H1 (cell line): Measurements from ENCODE around the gene ARHGAP4. TPM values are rescaled to one million over a fixed set of nuclear protein-coding genes. Genes with fewer than 3 reads are reported as not detected.

Experiments
- CTCF ChIA-PET: fragments of 300-600 bp; sonication (Branson Sonifier 250); formaldehyde crosslinking; loops from one replicate; lab custom pipeline; 2021; ENCODE audit not compliant: partially characterized antibody; lab: Charles Lee
- POLR2A ChIA-PET: fragments of 300-600 bp; sonication (Branson Sonifier 250); formaldehyde crosslinking; loops from one replicate; lab custom pipeline; 2021; ENCODE audit warnings: inconsistent platforms; ENCODE audit not compliant: partially characterized antibody; lab: Charles Lee
- DNase-seq, 2 experiments: peaks; one replicate each; pipeline versions ENCODE4 v3.0.0 to v3.0.0-alpha.2; 2010 to 2022; ENCODE audit warnings: low spot score in 2 of 2, low read depth in 1 of 2, mixed read lengths in 1 of 2
- FAIRE-seq: peaks from 2 replicates; lab custom pipeline; 2011; peaks lifted over from hg19 to GRCh38; lab: Jason Lieb, UNC
- H2AFZ ChIP-seq: 2 replicates; pipeline ENCODE4 v1.8.1; 2012; ENCODE audit warnings: low read length, inconsistent platforms
- H2AK5ac ChIP-seq: 2 replicates; pipeline ENCODE4 v1.6.1; 2013; ENCODE audit warnings: low read depth, low read length
- H2BK120ac ChIP-seq: replicated peaks from 2 replicates; pipeline ENCODE3; 2013; ENCODE audit warnings: low read depth, low read length, inconsistent platforms
- H2BK12ac ChIP-seq: 2 replicates; pipeline ENCODE4 v1.6.1; 2013; ENCODE audit warnings: low read depth, low read length
- H2BK15ac ChIP-seq: 2 replicates; pipeline ENCODE4 v1.6.1; 2013; ENCODE audit warnings: low read length
- H2BK20ac ChIP-seq: 2 replicates; pipeline ENCODE4 v1.6.1; 2013; ENCODE audit warnings: low read length
- H2BK5ac ChIP-seq: 2 replicates; pipeline ENCODE4 v1.6.1; 2013; ENCODE audit warnings: low read depth, low read length
- H3K14ac ChIP-seq: 2 replicates; pipeline ENCODE4 v1.6.1; 2013; ENCODE audit warnings: inconsistent platforms; ENCODE audit not compliant: insufficient read length
- H3K18ac ChIP-seq: 2 replicates; pipeline ENCODE4 v1.6.1; 2013; ENCODE audit warnings: low read length; ENCODE audit errors: extremely low read depth
- H3K23ac ChIP-seq: 2 replicates; pipeline ENCODE4 v1.6.1; 2013; ENCODE audit warnings: inconsistent platforms; ENCODE audit not compliant: insufficient read length
- H3K23me2 ChIP-seq: 2 replicates; pipeline ENCODE4 v1.6.1; 2013; ENCODE audit warnings: low read depth, low read length
- H3K27ac ChIP-seq: 2 replicates; pipeline ENCODE4 v1.6.1; 2011; ENCODE audit warnings: low read depth, low read length, inconsistent platforms
- H3K27me3 ChIP-seq, 4 experiments: replicated peaks in 1 of 4; 1 replicate in 1 of 4; 2 replicates in 3 of 4; pipeline versions ENCODE4 v1.6.1 to v1.8.1; 2011 to 2013; ENCODE audit warnings: low read length in 3 of 4, mild to moderate bottlenecking in 3 of 4, inconsistent platforms in 2 of 4, mixed read lengths in 2 of 4, moderate library complexity in 1 of 4; ENCODE audit not compliant: control insufficient read depth in 3 of 4, insufficient read depth in 3 of 4; ENCODE audit errors: extremely low read depth in 1 of 4
- H3K36me3 ChIP-seq, 4 experiments: 2 replicates each; pipeline versions ENCODE4 v1.6.1 to v1.8.1; 2011 to 2013; ENCODE audit warnings: mild to moderate bottlenecking in 4 of 4, low read length in 3 of 4, moderate library complexity in 2 of 4, control low read depth in 1 of 4, inconsistent platforms in 1 of 4; ENCODE audit not compliant: insufficient read depth in 4 of 4, control insufficient read depth in 2 of 4
- H3K4ac ChIP-seq: replicated peaks from 2 replicates; pipeline ENCODE3; 2013; ENCODE audit warnings: low read length, low read depth, mixed read lengths, inconsistent platforms; ENCODE audit not compliant: insufficient read length
- H3K4me1 ChIP-seq, 4 experiments: replicated peaks in 1 of 4; 1 replicate in 1 of 4; 2 replicates in 3 of 4; pipeline versions ENCODE4 v1.6.1 to v1.8.1; 2011 to 2013; ENCODE audit warnings: low read length in 3 of 4, inconsistent platforms in 2 of 4, mixed read lengths in 1 of 4; ENCODE audit not compliant: insufficient read depth in 4 of 4, control insufficient read depth in 3 of 4
- H3K4me2 ChIP-seq, 2 experiments: 2 replicates each; pipeline versions ENCODE4 v1.6.1 to v1.8.1; 2011 to 2013; ENCODE audit warnings: low read depth in 2 of 2, low read length in 2 of 2, control low read depth in 1 of 2, inconsistent platforms in 1 of 2, mild to moderate bottlenecking in 1 of 2; ENCODE audit not compliant: insufficient read depth in 1 of 2
- H3K4me3 ChIP-seq, 4 experiments: fragments of 200-600, 300-600 bp in 1 of 4; sonication (generic), shearing (Covaris generic), sonication (Bioruptor Twin) in 1 of 4; 2 replicates each; pipeline versions ENCODE4 v1.5.1 to v1.8.1; 2011 to 2016; ENCODE audit warnings: low read length in 4 of 4, low read depth in 3 of 4, control low read depth in 2 of 4, inconsistent platforms in 2 of 4, mild to moderate bottlenecking in 2 of 4, mixed read lengths in 1 of 4, moderate library complexity in 1 of 4; ENCODE audit not compliant: insufficient read depth in 2 of 4; ENCODE audit errors: extremely low read depth in 1 of 4
- H3K56ac ChIP-seq: replicated peaks from 2 replicates; pipeline ENCODE3; 2013; ENCODE audit warnings: low read depth, mild to moderate bottlenecking, mixed read lengths, low read length, inconsistent platforms; ENCODE audit not compliant: insufficient read length
- H3K79me1 ChIP-seq: 2 replicates; pipeline ENCODE4 v1.6.1; 2013; ENCODE audit warnings: low read depth, low read length, control low read depth
- H3K79me2 ChIP-seq, 2 experiments: 2 replicates each; pipeline versions ENCODE4 v1.6.1 to v1.8.1; 2012 to 2013; ENCODE audit warnings: low read length in 2 of 2, mild to moderate bottlenecking in 2 of 2, inconsistent platforms in 1 of 2; ENCODE audit not compliant: insufficient read depth in 2 of 2, control insufficient read depth in 1 of 2
- H3K9ac ChIP-seq, 4 experiments: replicated peaks in 1 of 4; 1 replicate in 1 of 4; 2 replicates in 3 of 4; pipeline versions ENCODE4 v1.6.1 to v1.8.1; 2011 to 2013; ENCODE audit warnings: low read depth in 3 of 4, low read length in 3 of 4, control low read depth in 2 of 4, mild to moderate bottlenecking in 2 of 4, moderate library complexity in 2 of 4, inconsistent platforms in 1 of 4; ENCODE audit errors: extremely low read depth in 1 of 4
- H3K9me3 ChIP-seq, 2 experiments: 2 replicates each; pipeline versions ENCODE4 v1.6.1 to v1.8.1; 2012 to 2013; ENCODE audit warnings: mild to moderate bottlenecking in 2 of 2, moderate library complexity in 2 of 2, control low read depth in 1 of 2, inconsistent platforms in 1 of 2, low read depth in 1 of 2, low read length in 1 of 2, mixed read lengths in 1 of 2; ENCODE audit not compliant: insufficient read depth in 2 of 2
- H4K20me1 ChIP-seq, 2 experiments: replicated peaks in 1 of 2; 2 replicates each; pipeline versions ENCODE3 to v1.8.1; 2011 to 2013; ENCODE audit warnings: inconsistent platforms in 2 of 2, low read length in 2 of 2, mild to moderate bottlenecking in 1 of 2; ENCODE audit not compliant: insufficient read depth in 2 of 2, control insufficient read depth in 1 of 2
- H4K5ac ChIP-seq: 2 replicates; pipeline ENCODE4 v1.6.1; 2013; ENCODE audit warnings: low read length, low read depth, mixed read lengths, inconsistent platforms; ENCODE audit not compliant: insufficient read length
- H4K8ac ChIP-seq: 2 replicates; pipeline ENCODE4 v1.8.0; 2013; ENCODE audit warnings: mild to moderate bottlenecking, moderate library complexity, low read length, inconsistent platforms; ENCODE audit not compliant: insufficient read depth; ENCODE audit errors: extremely low read depth
- H4K91ac ChIP-seq: replicated peaks from 2 replicates; pipeline ENCODE3; 2013; ENCODE audit warnings: low read length, mixed read lengths, inconsistent platforms; ENCODE audit not compliant: insufficient read length
- POLR2AphosphoS5 ChIP-seq: IDR thresholded peaks from 2 replicates; pipeline ENCODE4 v1.6.1; 2011; ENCODE audit warnings: low read depth, low read length
- WGBS, 2 experiments: shearing (Covaris generic) in 1 of 2; methylation state at CpG; one replicate each; pipeline versions ENCODE4 v1.1.6 to v1.1.7; 2013 to 2015; ENCODE audit warnings: low lambda C conversion rate in 2 of 2, mixed read lengths in 2 of 2, inconsistent platforms in 1 of 2, low coverage in 1 of 2, missing lambda C conversion rate in 1 of 2; ENCODE audit not compliant: insufficient replicate concordance in 2 of 2, insufficient coverage in 1 of 2, insufficient read length in 1 of 2; ENCODE audit errors: extremely low coverage in 1 of 2, missing lambda C conversion rate in 1 of 2; 5-methylcytosine and 5-hydroxymethylcytosine counted together
- polyA plus RNA-seq, 7 experiments: library from polyadenylated mRNA; depleted of rRNA in 3 of 7; stranded (reverse) in 5 of 7; unstranded in 2 of 7; fragments of >200 nt in 5 of 7; fragments of 200-250 nt in 2 of 7; gene quantifications; 1 replicate in 5 of 7; 2 replicates in 1 of 7; 4 replicates in 1 of 7; pipeline versions ENCODE4 v1.2.1 to v1.2.3, GENCODE V29; 2011 to 2013; ENCODE audit warnings: missing spikeins in 2 of 7, mixed read lengths in 2 of 7
- total RNA-seq: library from RNA; stranded (reverse); fragmentation: NEBNext Ultra II Directional; extraction: Animal tissue kit (Norgen Biotek cat#: 25700); gene quantifications from 2 replicates; pipeline ENCODE4 v1.2.1, GENCODE V29; 2021

Gene ARHGAP4
- total and polyA plus RNA-seq, 2 of the 8 experiments (the other 6 are each of a cell fraction or from before 2014, with no cell fraction given), result 23.9 to 26.0 TPM

DNA sequence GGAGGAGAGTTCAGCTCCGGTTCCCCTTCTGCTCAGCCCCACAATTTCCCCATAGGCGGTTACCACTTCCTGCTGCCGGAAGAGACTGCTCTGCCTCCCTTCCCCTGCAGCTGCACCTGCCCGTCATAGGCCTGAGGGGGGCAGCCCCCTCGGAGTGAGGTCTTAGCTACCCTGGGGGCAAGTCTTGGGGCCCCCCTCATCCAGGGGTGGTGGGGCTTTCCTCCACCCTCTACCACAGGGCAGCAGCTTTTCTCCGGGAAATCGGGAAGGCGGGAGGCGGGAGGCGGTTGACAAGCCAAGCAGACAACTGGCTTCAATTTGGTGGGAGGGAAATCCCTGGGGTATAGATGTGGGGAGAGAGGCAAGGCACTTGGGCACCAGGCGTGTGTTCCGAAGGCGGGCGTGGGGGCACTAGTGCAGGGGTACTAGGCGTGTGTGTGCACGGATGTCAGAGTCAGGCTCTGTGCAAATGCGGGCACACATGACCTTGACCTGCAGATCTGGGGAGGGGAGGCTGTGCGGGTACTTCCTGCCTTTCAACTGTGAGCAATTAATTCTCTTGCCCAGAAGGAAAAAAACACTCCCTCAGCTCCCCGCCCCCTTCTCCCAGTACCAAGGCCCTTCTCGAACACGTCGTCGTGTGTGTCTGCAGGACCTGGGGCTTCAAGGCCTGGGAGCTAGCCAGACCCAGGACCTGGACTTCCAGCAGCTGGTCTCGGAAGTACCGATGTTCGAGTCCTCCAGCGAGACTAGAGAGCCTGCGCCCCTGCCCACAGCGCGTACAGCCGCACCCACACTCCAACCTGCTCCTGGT lies 1.0 kb upstream of the ARHGAP4 start:
- Histone ChIP-seq H2BK20ac (no peak overlapping the region), H3K36me3 (peaks cover 0 to 10% (median 4%) of the 10 kb centered on the region in 4 experiments; a peak in 2 of 8 replicates), H2AFZ (no peak overlapping the region), H3K14ac (no peak overlapping the region), H2BK15ac (no peak overlapping the region), H3K4me2 (peak overlapping the region; percentile 88 to 94), H3K9ac (peak overlapping the region in 3 of 4 experiments; percentile 34 to 78 (median 66); a peak in 6 of 7 replicates), H3K4me1 (peaks cover 3 to 18% (median 12%) of the 10 kb centered on the region in 4 experiments), H3K56ac (no peak overlapping the region), H4K91ac (peak overlapping the region; percentile 73), H3K27me3 (no peaks in the 10 kb centered on the region), H4K5ac (no peak overlapping the region), H3K18ac (peak overlapping the region; percentile 83; the same call in 1 of the 2 replicates), H2BK12ac (peak overlapping the region; percentile 68; the same call in 1 of the 2 replicates), H2BK120ac (peak overlapping the region; percentile 64), H3K9me3 (no peaks in the 10 kb centered on the region), H3K79me2 (peaks cover 0 to 3% of the 10 kb centered on the region in 2 experiments; a peak in 1 of 4 replicates), H3K23ac (no peak overlapping the region), H4K20me1 (peaks cover 0 to 2% of the 10 kb centered on the region in 2 experiments), H3K79me1 (no peaks in the 10 kb centered on the region; the same call in 1 of the 2 replicates), H2AK5ac (peak overlapping the region; percentile 93), H2BK5ac (peak overlapping the region; percentile 66; the same call in 1 of the 2 replicates), H3K4ac (peak overlapping the region; percentile 69), H3K23me2 (peaks cover 15% of the 10 kb centered on the region; the same call in 1 of the 2 replicates), H4K8ac (no peak overlapping the region; the same call in 1 of the 2 replicates), H3K4me3 (peak overlapping the region; percentile 55 to 77 (median 62)), H3K27ac (peak overlapping the region; percentile 79)
- WGBS, 2 experiments, result 23% methylated on average over 15 of the region's 31 CpGs; no CpG with 5 or more reads in 1 of the 2 experiments
- FAIRE-seq (no peak), DNase-seq (no peak)
- ChIA-PET POLR2A (interaction anchor here (0.7 to 14.9 kb wide), 11 partner anchors 13 to 161 kb away, joined by 3 to 231 read pairs (median 7); partner anchors contain the start of genes HCFC1, L1CAM, NAA10 and RENBP), CTCF (interaction anchor here (0.6 to 19.6 kb wide), 9 partner anchors 10 to 99 kb away, joined by 3 to 272 read pairs (median 4); partner anchors contain the start of gene RENBP)
- no peak for TF ChIP-seq POLR2AphosphoS5
